HL-60 (cell line): ENCODE measurements around the gene IL32.

Experiments
- DNase-seq, 2 experiments: peaks; one replicate each; pipeline ENCODE4 v3.0.0-alpha.2; 2010 to 2020; ENCODE audit warnings: low read depth in 1 of 2, low spot score in 1 of 2
- H3K27ac ChIP-seq: fragments of 250-450 bp; sonication (Bioruptor Pico); replicated peaks from 2 replicates; pipeline ENCODE4 v1.5.1; 2020; ENCODE audit warnings: mild to moderate bottlenecking, moderate library complexity
- H3K27me3 ChIP-seq: fragments of 250-450 bp; sonication (Bioruptor Pico); 2 replicates; pipeline ENCODE4 v1.5.1; 2021; ENCODE audit warnings: mild to moderate bottlenecking, moderate library complexity; ENCODE audit not compliant: insufficient read depth, poor library complexity, severe bottlenecking
- H3K4me3 ChIP-seq: replicated peaks from 2 replicates; pipeline ENCODE4 v1.5.1; 2011; ENCODE audit warnings: mild to moderate bottlenecking, control low read depth, low read length; ENCODE audit not compliant: insufficient read depth
- GABPA ChIP-seq: IDR thresholded peaks from 2 replicates; pipeline ENCODE4 v1.6.1; 2012; ENCODE audit warnings: low read depth
- POLR2AphosphoS5 ChIP-seq: IDR thresholded peaks from 2 replicates; pipeline ENCODE4 v1.6.1; 2012; ENCODE audit warnings: low read depth
- REST ChIP-seq: IDR thresholded peaks from 2 replicates; pipeline ENCODE4 v1.6.1; 2012; ENCODE audit warnings: low read depth; ENCODE audit not compliant: insufficient replicate concordance
- SPI1 ChIP-seq: IDR thresholded peaks from 2 replicates; pipeline ENCODE4 v1.6.1; 2012; ENCODE audit warnings: low read depth, mild to moderate bottlenecking, borderline replicate concordance
- TF ChIP-seq, protein P1 (sequence below): IDR thresholded peaks from one replicate; pipeline ENCODE4 v1.5.1; 2011; ENCODE audit warnings: low read length, control low read depth, inconsistent platforms; ENCODE audit not compliant: insufficient read depth

Gene IL32

DNA sequence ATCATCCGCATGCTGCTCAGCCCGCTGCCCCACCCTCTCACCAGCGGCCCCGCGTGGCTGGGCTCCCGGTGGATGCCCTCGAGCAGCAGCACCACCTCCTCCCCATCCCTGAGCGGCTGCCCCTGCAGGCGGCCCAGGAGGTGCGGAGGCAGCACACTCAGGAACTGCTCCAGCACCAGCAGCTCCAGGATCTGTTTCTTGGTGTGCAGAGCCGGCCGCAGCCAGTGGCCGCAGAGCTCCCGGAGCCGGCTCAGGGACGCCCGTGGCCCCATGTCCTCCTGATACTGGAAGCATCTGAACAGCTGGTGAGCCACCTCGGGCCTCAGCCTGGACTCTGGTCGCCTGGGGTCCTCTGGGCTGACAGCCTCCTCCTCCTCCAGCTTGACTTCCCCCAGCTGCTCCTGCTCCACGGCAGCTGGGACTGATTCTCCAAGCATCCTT, 27.1 kb downstream of the IL32 start:
- no peaks in the 10 kb centered on the region for H3K27me3 ChIP-seq
- H3K27ac ChIP-seq = no peak overlapping the region
- H3K4me3 ChIP-seq = no peak overlapping the region
- TF ChIP-seq SPI1 = no peak
- no peak for TF ChIP-seq REST
- TF ChIP-seq GABPA = no peak
- no peak for TF ChIP-seq POLR2AphosphoS5
- TF ChIP-seq, protein P1, sequence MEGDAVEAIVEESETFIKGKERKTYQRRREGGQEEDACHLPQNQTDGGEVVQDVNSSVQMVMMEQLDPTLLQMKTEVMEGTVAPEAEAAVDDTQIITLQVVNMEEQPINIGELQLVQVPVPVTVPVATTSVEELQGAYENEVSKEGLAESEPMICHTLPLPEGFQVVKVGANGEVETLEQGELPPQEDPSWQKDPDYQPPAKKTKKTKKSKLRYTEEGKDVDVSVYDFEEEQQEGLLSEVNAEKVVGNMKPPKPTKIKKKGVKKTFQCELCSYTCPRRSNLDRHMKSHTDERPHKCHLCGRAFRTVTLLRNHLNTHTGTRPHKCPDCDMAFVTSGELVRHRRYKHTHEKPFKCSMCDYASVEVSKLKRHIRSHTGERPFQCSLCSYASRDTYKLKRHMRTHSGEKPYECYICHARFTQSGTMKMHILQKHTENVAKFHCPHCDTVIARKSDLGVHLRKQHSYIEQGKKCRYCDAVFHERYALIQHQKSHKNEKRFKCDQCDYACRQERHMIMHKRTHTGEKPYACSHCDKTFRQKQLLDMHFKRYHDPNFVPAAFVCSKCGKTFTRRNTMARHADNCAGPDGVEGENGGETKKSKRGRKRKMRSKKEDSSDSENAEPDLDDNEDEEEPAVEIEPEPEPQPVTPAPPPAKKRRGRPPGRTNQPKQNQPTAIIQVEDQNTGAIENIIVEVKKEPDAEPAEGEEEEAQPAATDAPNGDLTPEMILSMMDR = no peak
- DNase-seq = no peak

- no peak for TF ChIP-seq SPI1
- TF ChIP-seq POLR2AphosphoS5 = no peak
- no peak for TF ChIP-seq GABPA
- TF ChIP-seq, protein P1 = peak; percentile 36
- no peak for TF ChIP-seq REST
- DNase-seq = peak in 1 of 2 experiments; percentile 57
Measured at GRCh38 chr16:3094289-3095027, 29.0 kb downstream of the IL32 start.

DNA sequence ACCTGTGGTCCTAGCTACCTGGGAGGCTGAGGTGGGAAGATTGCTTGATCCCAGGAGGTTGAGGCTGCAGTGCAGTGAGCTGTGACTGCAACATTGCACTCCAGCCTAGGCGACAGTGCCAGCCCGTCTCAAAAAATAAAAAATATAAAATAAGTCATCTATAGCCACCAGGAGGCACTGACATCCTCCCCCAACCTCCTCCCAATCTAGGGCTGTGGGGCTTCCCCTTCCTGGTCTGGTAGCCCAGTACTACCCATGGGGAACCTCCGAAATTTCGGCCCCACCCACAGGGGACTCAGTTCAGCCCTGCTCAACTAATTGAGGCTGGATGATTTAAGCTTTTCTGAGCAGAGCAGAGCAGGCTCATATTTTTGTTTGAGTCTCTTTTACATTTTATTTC, 30.4 kb downstream of the IL32 start:
- Histone ChIP-seq H3K27ac (0 out of 2 replicates have a peak overlapping the region, but pooled peaks have one; percentile 10), H3K4me3 (no peak overlapping the region), H3K27me3 (no peaks in the 10 kb centered on the region)
- peak; percentile 40; the same call in 1 of the 2 replicates for TF ChIP-seq SPI1
- TF ChIP-seq POLR2AphosphoS5 = no peak
- TF ChIP-seq GABPA = no peak
- DNase-seq = peak; percentile 62 to 89

More at GRCh38 chr16:3094289-3095027, 29.0 kb downstream of the IL32 start:
- Histone ChIP-seq H3K27me3 (no peaks in the 10 kb centered on the region), H3K4me3 (no peak overlapping the region), H3K27ac (no peak overlapping the region)

DNA sequence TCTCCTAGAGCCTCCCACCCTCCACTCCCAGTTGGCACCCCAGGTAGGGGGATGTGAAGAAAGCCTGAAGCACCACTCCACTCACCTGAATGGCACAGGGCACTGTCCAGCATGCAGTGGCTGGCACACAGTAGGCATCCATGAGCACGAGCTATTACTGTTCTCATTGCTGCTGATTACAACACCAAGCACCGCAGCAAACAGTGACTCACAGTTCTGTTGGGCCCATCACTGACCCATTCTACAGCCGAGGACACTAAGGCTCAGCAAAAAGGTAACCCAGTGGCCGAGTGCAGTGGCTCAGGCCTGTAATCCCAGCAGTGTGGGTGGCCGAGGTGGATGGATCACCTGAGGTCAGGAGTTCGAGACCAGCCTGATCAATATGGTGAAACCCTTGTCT, 30.9 kb downstream of the IL32 start:
- Histone ChIP-seq H3K4me3 (no peak overlapping the region), H3K27me3 (no peaks in the 10 kb centered on the region), H3K27ac (no peak overlapping the region)
- TF ChIP-seq GABPA = no peak
- no peak for TF ChIP-seq REST
- no peak for TF ChIP-seq SPI1
- TF ChIP-seq POLR2AphosphoS5 = no peak
- TF ChIP-seq, protein P1 = no peak
- DNase-seq = no peak
